RKO (cell line): ENCODE data around the gene IQGAP2.

ENCODE experiments used
- DNase-seq: peaks from one replicate; pipeline ENCODE4 v3.0.0-alpha.2; 2016; ENCODE audit warnings: low spot score

IQGAP2 gene

DNA sequence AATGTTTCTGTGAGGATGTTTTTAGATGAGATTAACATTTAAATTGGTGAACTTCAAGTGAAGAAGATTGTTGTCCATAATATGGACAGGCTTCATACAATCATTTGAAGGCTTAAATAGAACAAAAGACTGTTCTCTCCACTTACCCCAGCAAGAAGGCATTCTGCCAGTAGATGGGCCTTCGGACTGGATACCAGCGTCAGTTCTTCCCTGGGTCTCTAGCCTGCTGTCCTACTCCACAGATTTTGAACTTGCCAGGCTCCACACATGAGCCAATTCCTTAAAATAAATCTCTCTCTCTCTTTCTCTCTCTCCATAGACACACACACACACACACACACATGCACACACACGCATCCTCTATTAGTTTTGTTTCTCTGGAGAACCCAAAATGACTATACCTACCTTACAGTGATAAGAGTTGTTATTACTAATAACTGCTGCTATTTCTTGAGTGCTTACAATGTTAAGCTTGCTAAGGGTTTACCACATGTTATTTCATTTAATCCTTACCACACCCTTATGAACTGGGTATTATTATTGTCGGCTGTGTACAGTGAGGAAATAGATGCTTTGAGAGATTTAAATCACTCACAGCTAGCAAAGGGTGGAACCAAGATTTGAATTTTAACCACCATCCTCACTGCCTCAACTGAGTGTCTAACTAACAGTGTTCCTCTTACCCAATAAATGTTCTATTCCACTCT is 19.8 kb upstream of the IQGAP2 start:
- no peak for DNase-seq

DNA sequence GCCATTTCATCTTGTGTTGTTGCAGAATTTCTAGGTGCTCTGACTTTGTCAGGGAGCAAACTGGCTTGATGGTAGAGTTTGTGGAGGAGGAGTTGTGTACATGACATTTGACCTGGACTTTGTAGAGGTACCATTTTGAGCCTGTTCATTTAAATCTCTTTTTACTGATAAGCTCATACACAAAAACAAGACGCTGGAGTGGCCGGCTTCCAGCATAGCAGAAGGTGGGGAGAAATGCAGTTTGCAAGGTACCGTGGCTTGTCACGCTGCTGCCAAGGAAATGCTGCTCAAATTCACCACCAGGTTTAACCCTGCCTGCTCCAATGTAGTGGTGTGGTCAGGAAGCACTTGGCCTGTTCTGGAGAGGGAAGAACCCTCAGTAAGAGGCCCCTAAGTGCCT is 18.9 kb upstream of the IQGAP2 start:
- DNase-seq: no peak

DNA sequence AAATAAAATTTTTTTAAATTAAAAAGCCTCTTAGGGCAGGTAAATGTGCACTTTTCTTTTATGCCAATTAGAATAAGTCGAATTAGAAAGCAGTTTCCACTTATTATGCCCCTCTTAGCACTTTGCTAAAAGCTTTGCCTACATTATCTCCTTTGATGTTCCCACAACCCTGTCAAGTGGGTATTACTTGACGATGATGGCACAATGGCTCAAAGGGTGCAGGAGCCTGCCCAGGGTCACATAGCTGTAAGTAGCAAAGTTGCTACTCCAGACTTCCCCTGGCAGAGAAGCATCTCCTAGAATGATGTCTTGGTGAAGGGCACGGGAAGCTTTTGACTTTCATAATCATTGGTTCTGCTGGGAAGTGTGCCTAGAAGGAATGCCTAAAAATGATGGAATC is 18.4 kb upstream of the IQGAP2 start:
- no peak for DNase-seq

DNA sequence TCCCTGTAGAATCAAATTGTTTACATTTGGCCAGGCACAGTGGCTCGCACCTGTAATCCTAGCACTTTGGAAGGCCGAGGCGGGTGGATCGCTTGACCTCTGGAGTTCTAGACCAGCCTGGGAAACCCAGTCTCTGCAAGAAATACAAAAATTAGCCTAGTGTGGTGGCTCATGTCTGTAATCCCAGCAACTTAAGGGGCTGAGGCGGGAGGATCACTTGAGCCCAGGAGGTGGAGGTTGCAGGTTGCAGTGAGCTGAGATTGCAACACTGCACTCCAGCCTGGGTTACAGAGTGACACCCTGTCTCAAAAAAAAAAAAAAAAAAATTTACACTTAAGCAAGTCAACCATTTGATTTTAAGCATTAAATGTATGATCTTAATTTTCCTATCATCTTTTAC is 17.5 kb upstream of the IQGAP2 start:
- no peak for DNase-seq

DNA sequence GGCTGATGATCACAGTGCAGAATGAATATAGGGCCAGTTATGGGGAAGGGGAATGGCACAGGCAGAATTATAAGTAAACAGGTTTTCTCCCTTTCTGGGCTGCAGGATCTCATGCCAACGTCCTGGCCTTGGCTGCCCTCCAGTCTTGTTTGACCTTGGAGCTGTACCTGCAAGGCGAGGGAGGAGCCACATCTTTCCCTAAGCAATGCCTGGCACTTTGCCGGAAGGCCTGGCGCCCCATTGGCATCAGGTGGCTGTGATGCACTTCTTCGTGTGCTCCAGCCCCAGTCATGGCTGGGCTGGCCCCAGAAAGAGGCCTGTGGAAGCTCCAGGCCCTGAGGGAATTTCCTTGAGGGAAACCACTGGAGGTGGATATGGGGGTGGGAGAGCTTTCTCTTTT is 16.7 kb upstream of the IQGAP2 start:
- no peak for DNase-seq

DNA sequence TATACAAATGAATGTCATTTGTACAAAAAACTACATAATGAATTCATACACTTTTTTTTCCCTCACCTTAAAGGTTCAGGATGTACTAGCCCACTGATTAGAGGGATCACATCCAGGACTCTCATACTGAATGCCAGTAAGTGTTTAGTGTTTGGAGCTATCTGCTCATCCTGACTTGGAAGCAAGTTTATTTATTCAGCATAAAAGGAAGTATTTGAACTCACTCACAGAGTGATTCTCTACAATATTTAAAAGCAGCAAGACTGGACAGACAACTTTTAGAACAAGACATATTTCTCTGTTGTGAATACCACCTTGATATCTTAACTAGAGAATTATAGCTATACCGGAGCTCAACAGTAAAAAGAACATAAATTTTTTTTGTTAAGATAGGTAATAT is 14.8 kb upstream of the IQGAP2 start:
- DNase-seq: no peak

DNA sequence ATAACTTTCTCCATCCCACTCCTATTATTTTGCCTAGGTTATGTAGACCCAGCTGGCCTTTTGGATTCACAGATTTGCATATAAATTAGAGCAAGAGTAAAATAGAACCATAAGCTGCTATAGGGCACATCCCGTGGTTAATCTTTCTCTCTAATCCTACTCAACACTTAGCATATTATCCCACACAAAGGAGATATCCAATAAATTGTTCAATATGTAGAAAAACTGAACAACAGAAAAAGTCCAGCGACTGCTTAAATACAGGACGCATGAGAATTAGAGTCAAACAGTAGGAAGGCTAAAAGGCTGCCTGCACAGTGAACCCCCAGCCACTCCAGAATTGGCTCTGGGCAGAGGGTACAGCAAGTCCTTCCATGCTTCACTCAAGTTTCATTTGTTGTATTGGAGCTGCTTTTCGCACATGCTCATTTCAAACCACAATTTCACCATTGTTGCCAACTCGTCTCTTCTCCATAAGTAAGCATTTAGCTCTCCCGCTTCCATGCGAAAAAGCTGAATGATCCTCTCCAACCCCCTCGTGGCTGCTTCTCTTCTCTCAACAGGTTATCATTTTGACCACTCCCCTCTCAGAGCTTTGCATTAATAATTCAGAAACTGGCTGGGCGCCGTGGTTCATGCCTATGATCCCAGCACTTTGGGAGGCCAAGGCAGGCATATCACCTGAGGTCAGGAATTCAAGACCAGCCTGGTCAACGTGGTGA is 14.1 kb upstream of the IQGAP2 start:
- DNase-seq: no peak

DNA sequence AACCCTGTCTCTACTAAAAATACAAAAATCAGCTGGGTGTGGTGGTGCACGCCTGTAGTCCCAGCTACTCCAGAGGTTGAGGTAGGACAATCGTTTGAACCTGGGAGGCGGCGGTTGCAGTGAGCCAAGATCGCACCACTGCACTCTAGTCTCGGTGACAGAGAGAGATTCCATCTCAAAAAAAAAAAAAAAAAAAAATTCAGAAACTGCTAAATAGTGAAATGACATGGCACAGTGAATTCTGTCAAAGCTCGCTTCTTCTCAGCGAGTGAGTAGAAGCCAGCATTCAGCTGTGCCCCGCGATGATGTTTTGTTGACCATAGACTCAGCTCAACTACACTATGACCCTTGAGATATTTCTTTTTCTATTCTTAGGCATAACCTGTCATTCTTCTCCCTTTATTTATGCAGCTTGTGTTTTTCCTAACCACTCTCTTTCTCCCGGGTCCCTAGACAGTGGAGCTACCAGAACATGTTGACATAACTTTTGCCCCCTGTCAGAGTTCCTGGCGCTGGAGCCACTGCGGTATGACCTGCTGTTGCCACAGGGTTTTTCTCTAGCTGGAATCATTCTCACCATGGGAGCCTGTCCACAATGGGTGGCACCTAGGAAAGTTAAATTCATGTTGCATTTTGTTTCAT is 13.5 kb upstream of the IQGAP2 start:
- DNase-seq: no peak

DNA sequence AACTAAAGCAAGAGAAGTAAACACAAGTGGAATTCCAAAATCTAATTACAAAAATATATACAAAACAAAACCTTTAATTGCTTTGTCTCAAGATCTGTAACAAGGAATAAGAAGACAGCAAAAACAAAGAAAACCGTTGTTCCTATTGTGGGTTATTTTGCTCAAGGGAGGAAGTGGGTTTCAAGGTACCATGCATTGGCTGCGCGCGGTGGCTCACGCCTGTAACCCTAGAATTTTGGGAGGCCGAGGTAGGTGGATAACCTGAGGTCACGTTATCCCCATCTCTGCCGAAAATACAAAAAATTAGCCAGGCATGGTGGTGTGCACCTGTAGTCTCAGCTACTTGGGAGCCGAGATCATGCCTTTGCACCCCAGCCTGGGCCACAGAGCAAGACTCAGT is 12.1 kb upstream of the IQGAP2 start:
- no peak for DNase-seq

DNA sequence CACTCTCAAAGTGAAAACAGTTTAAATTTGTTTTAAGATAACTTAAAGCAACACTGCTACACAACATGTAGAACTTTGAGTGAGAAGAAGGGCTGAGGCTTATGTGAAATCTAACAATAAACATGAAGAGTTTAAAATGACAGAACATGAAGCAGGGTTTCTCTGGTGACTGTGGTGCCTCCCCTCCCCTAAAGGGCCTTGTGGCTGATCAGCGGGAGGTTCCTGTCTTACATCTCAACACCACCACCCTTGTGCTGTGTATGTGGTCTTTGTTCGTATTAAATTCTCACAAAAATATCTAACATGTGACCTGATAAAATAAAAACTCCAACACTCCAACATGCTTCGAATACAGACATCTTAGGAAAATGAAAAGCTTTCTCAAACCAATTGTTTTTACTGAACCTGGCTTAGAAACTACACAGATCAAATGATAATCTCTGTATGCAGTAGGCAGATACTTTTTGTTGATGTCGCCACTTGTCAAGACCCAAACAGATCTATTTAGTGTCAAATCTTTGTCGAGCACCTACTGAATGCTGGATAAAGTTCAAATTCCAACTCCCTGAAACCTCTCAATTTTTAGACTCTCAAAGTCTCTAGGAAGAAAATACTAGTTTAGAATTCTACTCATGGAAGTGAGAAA is 9.9 kb upstream of the IQGAP2 start:
- no peak for DNase-seq

DNA sequence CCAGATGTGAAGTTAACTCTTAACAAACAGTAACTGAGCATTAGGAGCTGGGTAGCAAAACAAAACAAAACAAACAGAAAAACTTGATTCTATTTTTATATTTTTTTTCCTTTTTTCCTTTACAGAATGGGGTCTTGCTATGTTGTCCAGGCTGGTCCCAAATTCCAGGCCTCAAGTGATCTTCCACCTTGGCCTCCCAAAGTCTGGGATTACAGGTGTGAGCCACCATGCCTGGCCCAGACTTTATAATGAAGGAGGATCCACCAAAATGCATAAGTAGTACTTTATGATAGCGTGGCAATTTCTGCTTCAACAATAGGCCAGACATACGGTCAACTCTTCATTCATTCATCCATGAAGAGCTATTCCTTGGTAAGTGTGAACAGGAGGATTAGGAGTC is 5.9 kb upstream of the IQGAP2 start:
- DNase-seq: no peak

DNA sequence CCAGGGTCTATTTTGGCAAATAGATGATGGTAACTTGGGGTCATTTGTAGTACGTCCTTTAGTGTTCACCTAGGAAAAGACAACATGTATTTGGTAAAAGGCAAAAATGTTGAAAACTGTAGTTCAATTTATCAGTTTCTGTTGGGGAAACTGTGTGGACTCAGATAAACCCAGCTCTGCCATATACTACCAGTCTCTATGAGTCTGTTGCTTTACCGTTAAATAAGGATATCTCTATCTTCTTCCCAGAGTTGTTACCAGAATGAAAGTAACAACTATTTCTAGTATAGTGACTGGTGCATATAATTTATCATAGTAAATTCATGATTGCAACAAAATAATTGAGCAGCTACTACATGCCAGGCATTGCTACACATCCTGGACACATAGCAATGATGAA is 3.8 kb upstream of the IQGAP2 start:
- no peak for DNase-seq

DNA sequence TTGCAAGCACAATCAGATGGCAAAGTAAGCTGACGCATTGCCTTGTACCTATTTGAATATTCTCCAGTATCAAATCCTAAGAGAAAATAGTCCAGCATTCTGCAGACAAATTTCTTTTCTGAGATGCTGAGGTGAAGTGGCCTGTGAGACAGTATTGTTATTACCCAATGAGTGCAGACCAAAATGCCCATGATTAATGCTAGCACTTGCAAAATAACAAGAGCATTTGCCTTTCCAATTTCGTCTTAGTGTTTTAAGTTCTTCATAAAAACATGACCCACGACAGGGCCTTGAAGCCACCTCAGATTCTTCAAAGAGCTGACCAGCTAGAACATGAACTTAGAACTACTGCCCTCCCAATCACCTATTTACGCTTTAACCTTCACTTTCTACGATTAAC is 2.6 kb upstream of the IQGAP2 start:
- no peak for DNase-seq

DNA sequence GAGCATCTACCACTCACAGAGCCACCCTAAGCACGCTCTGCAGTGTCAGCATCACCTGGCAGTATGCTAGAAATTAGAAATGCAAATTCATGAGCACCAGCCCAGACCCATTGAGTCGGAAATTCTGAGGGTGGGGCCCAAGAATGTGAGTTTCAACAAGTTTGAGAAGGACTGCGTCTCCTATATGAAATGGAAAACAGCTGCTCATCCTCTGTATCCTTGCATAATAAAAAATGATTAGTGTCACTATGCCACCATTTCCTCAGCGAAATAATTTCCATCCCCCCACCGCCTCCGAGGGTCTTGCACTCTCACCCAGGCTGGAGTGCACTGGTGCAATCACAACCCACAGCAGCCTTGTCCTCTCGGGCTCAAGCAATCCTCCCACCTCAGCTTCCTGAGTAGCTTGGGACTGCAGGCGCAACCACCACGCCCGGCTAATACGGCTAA is 1.3 kb upstream of the IQGAP2 start:
- no peak for DNase-seq

DNA sequence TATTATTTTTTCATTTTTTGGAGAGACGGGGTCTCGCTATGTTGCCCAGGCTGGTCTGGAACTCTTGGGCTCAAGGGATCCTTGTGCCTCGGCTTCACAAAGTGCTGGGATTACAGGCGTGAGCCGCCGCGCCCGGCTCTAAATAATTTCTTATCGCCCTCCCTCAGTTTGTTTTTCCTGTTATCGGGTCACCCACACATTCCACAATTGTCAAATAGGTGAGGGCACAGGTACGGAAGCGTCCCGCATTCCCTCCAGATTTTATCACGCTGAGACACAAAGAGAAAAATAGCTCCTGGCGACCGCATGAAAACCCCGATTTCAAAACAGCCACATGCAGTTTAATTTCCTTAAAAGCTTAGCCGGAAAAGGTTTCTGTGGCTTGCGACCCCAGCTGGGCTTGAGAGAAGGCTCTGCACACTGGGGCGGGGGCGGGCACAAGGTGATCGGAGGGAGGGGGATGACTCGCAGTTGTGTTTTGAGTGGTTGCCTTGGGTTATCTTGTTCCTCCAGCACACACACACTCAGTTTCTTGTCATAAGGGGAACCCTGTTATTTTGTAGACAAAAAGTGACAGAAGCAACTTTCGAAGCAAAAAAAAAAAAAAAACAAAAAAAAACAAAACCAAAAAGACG is 717 bp upstream of the IQGAP2 start:
- no peak for DNase-seq

DNA sequence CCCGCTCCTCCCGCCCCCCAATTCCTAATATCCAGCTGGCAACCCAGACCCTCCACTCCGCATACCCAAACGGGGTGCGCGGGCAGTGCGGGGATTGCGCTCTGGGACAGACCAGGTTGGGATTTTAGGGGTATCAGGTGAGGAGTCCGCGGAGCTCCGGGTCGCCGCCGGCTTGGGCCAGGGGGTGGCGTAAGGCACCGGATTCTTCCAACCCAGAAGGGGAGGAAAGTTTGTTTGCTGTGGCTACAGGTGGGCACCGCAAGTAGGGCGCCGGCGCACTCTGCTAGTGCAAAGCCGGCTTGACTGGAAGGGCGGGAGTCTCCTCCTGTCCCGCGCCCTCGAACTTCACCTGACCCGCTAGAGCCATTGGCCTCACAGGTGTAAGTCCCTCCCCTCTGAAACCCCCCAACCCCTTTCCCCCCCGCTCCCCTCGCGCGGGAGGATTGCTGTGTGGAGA is 709 bp downstream of the IQGAP2 start:
- no peak for DNase-seq

DNA sequence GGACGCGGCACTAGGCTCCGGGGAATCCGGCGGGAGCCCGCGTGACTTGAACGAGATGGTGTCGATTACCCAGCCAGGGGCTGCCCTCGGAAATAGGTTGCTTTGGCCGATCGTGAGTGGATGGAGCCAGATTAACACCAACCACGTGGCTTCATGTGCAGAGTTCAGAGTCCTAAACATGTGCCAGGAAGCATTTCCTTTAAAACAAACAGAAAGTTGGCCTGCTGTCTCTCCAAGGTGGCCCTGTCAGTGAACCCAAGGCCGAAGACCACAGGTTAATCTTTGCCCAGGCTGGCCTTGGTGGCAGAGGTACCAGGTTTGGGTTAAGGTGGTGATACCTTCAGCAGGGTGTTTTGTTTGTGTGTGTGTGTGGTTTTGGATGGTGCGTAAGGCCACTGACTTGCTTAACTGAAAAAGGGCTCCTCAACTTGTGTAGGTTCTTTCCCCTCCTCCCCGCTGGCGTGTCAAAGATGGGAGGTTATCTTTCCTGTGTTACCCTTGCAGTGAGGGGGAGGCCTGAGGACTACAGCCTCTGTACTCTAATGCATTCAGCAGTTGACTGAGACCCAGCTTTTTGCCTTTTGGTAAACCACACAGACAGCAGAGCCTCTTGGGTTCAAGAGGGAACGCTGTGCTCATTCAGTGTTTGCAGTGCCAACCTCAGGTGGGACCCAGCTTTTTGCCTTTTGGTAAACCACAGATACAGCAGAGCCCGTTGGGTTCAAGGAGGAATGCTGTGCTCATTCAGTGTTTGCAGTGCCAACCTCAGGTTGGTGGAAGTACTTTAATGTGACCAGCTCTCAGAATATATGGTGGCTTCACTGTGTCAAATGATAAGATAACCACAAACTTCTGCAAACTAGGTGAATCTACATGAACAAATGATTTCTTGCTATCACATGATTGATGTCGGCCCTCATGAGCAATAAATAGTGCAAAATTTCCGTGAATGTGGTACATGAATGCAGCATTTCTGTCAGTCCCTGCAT is 1.4 kb downstream of the IQGAP2 start:
- DNase-seq: no peak

DNA sequence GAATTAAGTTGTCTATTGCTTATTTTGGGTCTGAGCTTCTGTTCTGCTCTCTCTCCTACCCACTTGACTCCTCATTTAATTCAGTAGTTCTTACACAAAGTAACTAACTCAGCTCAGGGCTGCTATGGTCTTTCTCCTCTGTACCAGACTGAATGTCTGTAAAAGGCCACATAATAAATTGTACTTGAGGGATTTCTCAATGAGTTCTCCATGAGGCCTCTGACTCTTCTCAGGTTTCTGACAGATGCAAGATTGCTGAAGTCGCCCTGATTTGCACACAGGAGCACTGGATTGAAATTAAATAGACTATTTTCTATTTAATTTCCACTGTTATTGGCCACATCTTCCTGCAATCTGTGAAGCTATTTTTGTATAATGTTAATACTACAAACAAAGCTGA is 2.9 kb downstream of the IQGAP2 start:
- no peak for DNase-seq

DNA sequence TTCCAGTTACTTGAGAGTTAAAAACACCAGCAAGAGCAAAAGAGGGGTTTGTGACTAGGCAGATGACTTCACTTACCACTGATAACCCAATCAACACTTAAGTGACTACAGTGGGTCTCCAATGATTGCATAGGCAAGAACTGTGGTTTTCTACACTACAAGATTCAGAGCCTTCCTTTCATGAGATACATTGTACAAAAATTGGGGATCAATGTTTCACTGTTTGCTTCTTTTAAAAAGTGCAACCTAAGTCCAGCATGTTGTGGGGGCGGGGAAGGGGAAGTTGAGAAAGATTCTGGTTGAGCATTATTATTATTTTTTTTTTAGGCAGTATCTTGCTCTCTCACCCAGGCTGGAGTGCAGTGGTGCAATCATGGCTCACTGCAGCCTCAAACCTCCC is 3.6 kb downstream of the IQGAP2 start:
- DNase-seq: no peak

DNA sequence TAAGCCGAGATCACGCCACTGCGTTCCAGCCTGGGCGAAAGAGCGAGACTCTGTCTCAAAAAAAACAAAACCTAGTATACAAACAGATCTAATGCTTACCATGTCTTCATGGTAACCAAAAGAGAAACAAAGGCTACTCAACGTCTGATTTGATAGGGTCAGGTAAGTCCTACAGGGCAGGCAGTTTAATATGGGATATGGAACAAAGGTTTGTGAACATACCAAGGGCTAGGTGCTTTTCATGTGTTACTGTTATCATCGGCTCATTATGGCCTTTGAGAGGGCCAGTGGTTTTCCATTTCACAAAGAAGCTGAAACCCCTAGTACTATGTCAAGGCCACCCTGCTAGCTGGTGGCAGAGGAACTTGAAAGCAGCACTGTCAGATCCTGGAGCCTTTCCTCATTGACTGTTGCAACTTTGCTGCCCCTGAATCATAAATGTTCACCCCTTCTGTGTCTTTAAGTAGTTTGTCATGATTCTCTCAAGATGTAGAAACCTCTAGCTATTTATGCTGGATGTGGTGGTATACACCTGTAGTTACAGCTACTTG is 5.1 kb downstream of the IQGAP2 start:
- DNase-seq: no peak

DNA sequence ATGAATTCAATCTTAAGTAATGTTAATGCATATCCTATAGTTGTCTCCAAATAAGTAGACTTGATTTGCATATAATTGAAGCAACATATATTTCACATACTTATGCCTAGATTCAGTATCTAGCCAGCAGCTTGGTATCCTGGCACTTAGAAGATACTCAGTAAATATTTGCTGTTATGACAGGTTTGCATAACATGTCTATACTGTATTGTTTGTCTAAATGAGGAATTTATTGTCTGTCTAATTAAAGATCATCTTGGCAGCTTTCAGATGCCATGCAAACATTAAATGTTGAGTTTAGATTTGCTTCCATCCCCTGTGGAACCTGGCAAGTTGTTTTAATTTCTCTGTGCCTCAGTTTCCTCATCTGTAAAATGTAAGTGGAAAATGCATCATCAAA is 9.4 kb downstream of the IQGAP2 start:
- no peak for DNase-seq
